HepG2 (cell line): ENCODE results near the gene CD244. TPM values are rescaled to one million over a fixed set of nuclear protein-coding genes. Genes with fewer than 3 reads are reported as not detected.

Source experiments
- ATAC-seq: fragments of 200-7000 bp; cut with Tn5 transposase; 3 replicates; pipeline ENCODE4 v1.9.1; 2020; ENCODE audit warnings: mild to moderate bottlenecking, moderate library complexity
- BruUV-seq: library from RNA; stranded (reverse); fragments of 400-500 nt; replicated peaks from 2 replicates; lab custom pipeline; 2021; lab: Mats Ljungman, UMichigan
- CTCF ChIA-PET: fragments of 300-600 bp; formaldehyde crosslinking; extraction: SDS; loops from one replicate; lab custom pipeline; 2021; ENCODE audit warnings: low total read pairs, inconsistent platforms, low intra/inter-chr PET ratio; lab: Yijun Ruan, JAX
- POLR2A ChIA-PET: fragments of 350-600 bp; sonication (Branson Sonifier 250); formaldehyde crosslinking; loops from one replicate; lab custom pipeline; 2020; ENCODE audit warnings: antibody characterized with exemption, inconsistent platforms; lab: Yijun Ruan, JAX
- DNase-seq: peaks from one replicate; pipeline ENCODE4 v3.0.0-alpha.2; 2015; ENCODE audit warnings: low spot score
- FAIRE-seq: peaks from 3 replicates; lab custom pipeline; 2011; peaks lifted over from hg19 to GRCh38; lab: Jason Lieb, UNC
- H2AFZ ChIP-seq: one replicate; pipeline ENCODE4 v1.6.1; 2011; ENCODE audit warnings: low read length, inconsistent platforms
- H3K27ac ChIP-seq: fragments of 300-600 bp; 3 replicates; pipeline ENCODE4 v1.8.0; 2011; ENCODE audit warnings: mixed run types, mild to moderate bottlenecking, mixed read lengths, low read length, inconsistent platforms; ENCODE audit not compliant: insufficient read depth; ENCODE audit errors: extremely low read length
- H3K27me3 ChIP-seq, 2 experiments: fragments of 200-600 bp in 1 of 2; 2 replicates in 1 of 2; 3 replicates in 1 of 2; pipeline versions ENCODE4 v1.6.0 to v1.8.0; 2011; ENCODE audit warnings: low read length in 2 of 2, mild to moderate bottlenecking in 2 of 2, moderate library complexity in 2 of 2, inconsistent platforms in 1 of 2; ENCODE audit not compliant: insufficient read depth in 2 of 2, control insufficient read depth in 1 of 2
- H3K36me3 ChIP-seq, 2 experiments: fragments of 200-600 bp in 1 of 2; replicated peaks in 1 of 2; 2 replicates in 1 of 2; 3 replicates in 1 of 2; pipeline versions ENCODE4 v1.5.1 to v1.8.0; 2011; ENCODE audit warnings: low read length in 2 of 2, inconsistent platforms in 1 of 2; ENCODE audit not compliant: insufficient read depth in 2 of 2, control insufficient read depth in 1 of 2
- H3K4me1 ChIP-seq: 2 replicates; pipeline ENCODE4 v1.5.1; 2012; ENCODE audit warnings: low read length, inconsistent platforms; ENCODE audit not compliant: insufficient read depth
- H3K4me2 ChIP-seq: 2 replicates; pipeline ENCODE4 v1.6.0; 2011; ENCODE audit warnings: low read depth, low read length, inconsistent platforms
- H3K4me3 ChIP-seq, 3 experiments: fragments of 200-600 bp in 1 of 3; sonication (generic), shearing (Covaris generic) in 1 of 3; replicated peaks in 1 of 3; 2 replicates each; pipeline ENCODE4 v1.5.1; 2011 to 2016; ENCODE audit warnings: low read length in 3 of 3, inconsistent platforms in 2 of 3, low read depth in 2 of 3, mild to moderate bottlenecking in 2 of 3, control low read depth in 1 of 3, mixed read lengths in 1 of 3; ENCODE audit not compliant: insufficient read depth in 1 of 3
- H3K79me2 ChIP-seq: one replicate; pipeline ENCODE4 v1.6.1; 2011; ENCODE audit warnings: low read length, inconsistent platforms; ENCODE audit not compliant: insufficient read depth
- H3K9ac ChIP-seq: 2 replicates; pipeline ENCODE4 v1.6.0; 2011; ENCODE audit warnings: mild to moderate bottlenecking, low read depth, low read length, inconsistent platforms; ENCODE audit not compliant: insufficient read depth
- H3K9me3 ChIP-seq: 2 replicates; pipeline ENCODE4 v1.5.1; 2012; ENCODE audit warnings: mild to moderate bottlenecking, low read length
- H4K20me1 ChIP-seq: 2 replicates; pipeline ENCODE4 v1.6.0; 2011; ENCODE audit warnings: inconsistent platforms, mild to moderate bottlenecking, low read length, moderate library complexity; ENCODE audit not compliant: insufficient read depth
- CBX5 ChIP-seq: sonication (generic); formaldehyde crosslinking; IDR thresholded peaks from 2 replicates; pipeline ENCODE4 v1.4.0; 2020; ENCODE audit warnings: missing genetic modification reagents, borderline replicate concordance
- MYNN ChIP-seq: sonication (generic); formaldehyde crosslinking; IDR thresholded peaks from 2 replicates; pipeline ENCODE4 v1.4.0; 2020; ENCODE audit warnings: mild to moderate bottlenecking, low read depth, missing genetic modification reagents
- NR2F1 ChIP-seq, 2 experiments: fragments of 450-650 bp in 1 of 2; formaldehyde crosslinking in 1 of 2; IDR thresholded peaks; 2 replicates each; pipeline versions ENCODE4 v1.5.0 to v1.6.1; 2016 to 2020; ENCODE audit warnings: mild to moderate bottlenecking in 1 of 2, missing compliant biosample characterization in 1 of 2, missing genetic modification reagents in 1 of 2, moderate library complexity in 1 of 2
- SIN3A ChIP-seq: IDR thresholded peaks from 2 replicates; pipeline ENCODE4 v1.6.1; 2011; ENCODE audit warnings: low read depth, mild to moderate bottlenecking, control low read depth, low read length, borderline replicate concordance
- STAT5B ChIP-seq: sonication (generic); formaldehyde crosslinking; IDR thresholded peaks from 2 replicates; pipeline ENCODE4 v1.4.0; 2020; ENCODE audit warnings: missing genetic modification reagents
- TBL1XR1 ChIP-seq: fragments of 150-350 bp; IDR thresholded peaks from 2 replicates; pipeline ENCODE4 v1.6.1; 2014; ENCODE audit warnings: borderline replicate concordance, low read length; ENCODE audit not compliant: partially characterized antibody
- YEATS2 ChIP-seq: sonication (generic); formaldehyde crosslinking; IDR thresholded peaks from 2 replicates; pipeline ENCODE4 v1.4.0; 2020; ENCODE audit warnings: missing genetic modification reagents, borderline replicate concordance
- ZBTB7B ChIP-seq: sonication (generic); formaldehyde crosslinking; IDR thresholded peaks from 2 replicates; pipeline ENCODE4 v1.4.0; 2020; ENCODE audit warnings: missing genetic modification reagents
- ZIK1 ChIP-seq: sonication (generic); formaldehyde crosslinking; IDR thresholded peaks from 2 replicates; pipeline ENCODE4 v1.5.0; 2020; ENCODE audit warnings: mild to moderate bottlenecking, low read depth, missing genetic modification reagents, borderline replicate concordance
- ZNF562 ChIP-seq: sonication (generic); formaldehyde crosslinking; IDR thresholded peaks from 2 replicates; pipeline ENCODE4 v1.8.0; 2022; ENCODE audit warnings: missing genetic modification reagents, borderline replicate concordance
- ZNF570 ChIP-seq: sonication (generic); formaldehyde crosslinking; IDR thresholded peaks from 2 replicates; pipeline ENCODE4 v1.4.0; 2020; ENCODE audit warnings: mild to moderate bottlenecking, missing genetic modification reagents, borderline replicate concordance
- ZNF607 ChIP-seq: sonication (generic); formaldehyde crosslinking; IDR thresholded peaks from 2 replicates; pipeline ENCODE4 v1.5.1; 2020; ENCODE audit warnings: missing genetic modification reagents, mild to moderate bottlenecking, borderline replicate concordance
- ZNF619 ChIP-seq: sonication (generic); formaldehyde crosslinking; IDR thresholded peaks from 2 replicates; pipeline ENCODE4 v1.4.0; 2020; ENCODE audit warnings: mild to moderate bottlenecking, missing genetic modification reagents
- ZNF720 ChIP-seq: sonication (generic); formaldehyde crosslinking; IDR thresholded peaks from 2 replicates; pipeline ENCODE4 v1.4.0; 2020; ENCODE audit warnings: missing genetic modification reagents
- WGBS: methylation state at CpG from one replicate; pipeline ENCODE4 v1.1.6; 2017; ENCODE audit warnings: low lambda C conversion rate; 5-methylcytosine and 5-hydroxymethylcytosine counted together
- in situ Hi-C: cut with HindIII; loops from 2 replicates; pipeline ENCODE4 v1.10.0; 2017; ENCODE audit warnings: low pct_unique_long_range_greater_than_20kb; ENCODE audit not compliant: extremely low pct_ligation_motif_present
- intact Hi-C: fragments of 100-400 bp; cut with micrococcal nuclease; formaldehyde crosslinking; loops from one replicate; pipeline ENCODE4 v1.10.0; 2022; ENCODE audit not compliant: unreplicated experiment
- polyA plus RNA-seq, 8 experiments: library from polyadenylated mRNA; depleted of rRNA in 3 of 8; stranded (reverse) in 7 of 8; unstranded in 1 of 8; fragments of >200 nt; fragmentation: Illumina TruSeq in 4 of 8; extraction: Trizol in 4 of 8; gene quantifications; 2 replicates each; pipeline versions ENCODE4 v1.2.1 to v1.2.3, GENCODE V29; 2011 to 2016; ENCODE audit warnings: low read depth in 4 of 8, missing spikeins in 1 of 8, mixed read lengths in 1 of 8; ENCODE audit not compliant: insufficient read depth in 1 of 8
- total RNA-seq, 5 experiments: library from RNA; depleted of rRNA; stranded (reverse); fragments of >200 nt; fragmentation: Illumina TruSeq; extraction: Trizol; gene quantifications; 2 replicates each; pipeline ENCODE4 v1.2.3, GENCODE V29; 2016; ENCODE audit warnings: low read depth in 1 of 5
- TF ChIP-seq, protein P1 (sequence below): sonication (generic); formaldehyde crosslinking; IDR thresholded peaks from 2 replicates; pipeline ENCODE4 v1.5.0; 2020; ENCODE audit warnings: mild to moderate bottlenecking, missing genetic modification reagents
- TF ChIP-seq, protein P2 (sequence below): sonication (generic); formaldehyde crosslinking; conservative IDR thresholded peaks from 2 replicates; pipeline ENCODE4 v1.4.0; 2020; ENCODE audit warnings: missing genetic modification reagents
- TF ChIP-seq, protein P3 (sequence below): sonication (generic); formaldehyde crosslinking; IDR thresholded peaks from 2 replicates; pipeline ENCODE4 v1.8.0; 2022; ENCODE audit warnings: low read depth, missing genetic modification reagents
- TF ChIP-seq, protein P4 (sequence below): IDR thresholded peaks from 2 replicates; pipeline ENCODE4 v1.6.1; 2016; ENCODE audit warnings: missing compliant biosample characterization, missing genetic modification reagents, borderline replicate concordance

The CD244 gene
- total and polyA plus RNA-seq, 2 of the 13 experiments (the other 11 are each of a cell fraction or from before 2014, with no cell fraction given) = 0.09 TPM; not detected in 1

DNA sequence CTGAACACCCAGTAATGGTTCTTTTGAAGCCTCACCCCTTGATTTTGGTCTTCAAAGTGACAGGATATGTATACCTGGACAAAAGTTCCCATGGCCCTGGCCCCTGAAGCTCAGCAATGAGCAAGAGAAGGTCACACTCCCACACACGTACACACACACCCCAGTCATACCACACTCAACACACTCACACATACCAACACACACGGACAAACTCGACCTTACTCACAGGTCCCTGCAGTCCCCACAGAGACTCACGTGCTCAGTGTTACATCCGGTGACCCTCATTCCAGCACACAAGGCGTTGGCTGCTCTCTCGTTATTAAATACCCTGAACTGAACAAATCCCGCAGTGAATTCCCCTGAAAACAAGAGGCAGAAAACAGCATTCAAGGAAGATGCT, 16.4 kb upstream of the CD244 start:
- no peak overlapping the region for H3K4me3 ChIP-seq
- no peaks in the 10 kb centered on the region; a peak in 1 of 5 replicates for H3K27me3 ChIP-seq
- ChIA-PET POLR2A (no interaction called here), CTCF (no interaction called here)
- no peaks in the 10 kb centered on the region for H3K36me3 ChIP-seq
- FAIRE-seq (no peak), DNase-seq (no peak), ATAC-seq (no peak)
- H3K4me2 ChIP-seq = no peak overlapping the region
- H3K27ac ChIP-seq = no peak overlapping the region
- H3K4me1 ChIP-seq = no peaks in the 10 kb centered on the region
- intact Hi-C loops (no loop called here), in situ Hi-C loops (no loop called here)
- no peak overlapping the region for H2AFZ ChIP-seq
- H3K9me3 ChIP-seq = no peaks in the 10 kb centered on the region
- 28% methylated on average over 8 of the region's 8 CpGs for WGBS
- BruUV-seq = no TSS peak
- no peaks in the 10 kb centered on the region for H3K79me2 ChIP-seq
- H4K20me1 ChIP-seq = no peaks in the 10 kb centered on the region
- no peak overlapping the region for H3K9ac ChIP-seq
- TF ChIP-seq ZNF607 (CRISPR knock-in tag) (no peak), ZNF562 (no peak), SIN3A (no peak), ZBTB7B (CRISPR knock-in tag) (no peak), ZNF619 (CRISPR knock-in tag) (no peak), NR2F1 (CRISPR knock-in tag; IDR thresholded peaks at IDR 0.05) (no peak), ZNF570 (CRISPR knock-in tag) (no peak), STAT5B (no peak), MYNN (CRISPR knock-in tag) (no peak), CBX5 (CRISPR knock-in tag) (no peak), TBL1XR1 (no peak), ZIK1 (CRISPR knock-in tag) (no peak), ZNF720 (no peak), YEATS2 (no peak)
- TF ChIP-seq, protein P1, sequence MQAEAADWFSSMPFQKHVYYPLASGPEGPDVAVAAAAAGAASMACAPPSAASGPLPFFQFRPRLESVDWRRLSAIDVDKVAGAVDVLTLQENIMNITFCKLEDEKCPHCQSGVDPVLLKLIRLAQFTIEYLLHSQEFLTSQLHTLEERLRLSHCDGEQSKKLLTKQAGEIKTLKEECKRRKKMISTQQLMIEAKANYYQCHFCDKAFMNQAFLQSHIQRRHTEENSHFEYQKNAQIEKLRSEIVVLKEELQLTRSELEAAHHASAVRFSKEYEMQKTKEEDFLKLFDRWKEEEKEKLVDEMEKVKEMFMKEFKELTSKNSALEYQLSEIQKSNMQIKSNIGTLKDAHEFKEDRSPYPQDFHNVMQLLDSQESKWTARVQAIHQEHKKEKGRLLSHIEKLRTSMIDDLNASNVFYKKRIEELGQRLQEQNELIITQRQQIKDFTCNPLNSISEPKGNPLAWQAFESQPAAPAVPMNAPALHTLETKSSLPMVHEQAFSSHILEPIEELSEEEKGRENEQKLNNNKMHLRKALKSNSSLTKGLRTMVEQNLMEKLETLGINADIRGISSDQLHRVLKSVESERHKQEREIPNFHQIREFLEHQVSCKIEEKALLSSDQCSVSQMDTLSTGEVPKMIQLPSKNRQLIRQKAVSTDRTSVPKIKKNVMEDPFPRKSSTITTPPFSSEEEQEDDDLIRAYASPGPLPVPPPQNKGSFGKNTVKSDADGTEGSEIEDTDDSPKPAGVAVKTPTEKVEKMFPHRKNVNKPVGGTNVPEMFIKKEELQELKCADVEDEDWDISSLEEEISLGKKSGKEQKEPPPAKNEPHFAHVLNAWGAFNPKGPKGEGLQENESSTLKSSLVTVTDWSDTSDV (CRISPR knock-in tag) = no peak
- TF ChIP-seq, protein P2, sequence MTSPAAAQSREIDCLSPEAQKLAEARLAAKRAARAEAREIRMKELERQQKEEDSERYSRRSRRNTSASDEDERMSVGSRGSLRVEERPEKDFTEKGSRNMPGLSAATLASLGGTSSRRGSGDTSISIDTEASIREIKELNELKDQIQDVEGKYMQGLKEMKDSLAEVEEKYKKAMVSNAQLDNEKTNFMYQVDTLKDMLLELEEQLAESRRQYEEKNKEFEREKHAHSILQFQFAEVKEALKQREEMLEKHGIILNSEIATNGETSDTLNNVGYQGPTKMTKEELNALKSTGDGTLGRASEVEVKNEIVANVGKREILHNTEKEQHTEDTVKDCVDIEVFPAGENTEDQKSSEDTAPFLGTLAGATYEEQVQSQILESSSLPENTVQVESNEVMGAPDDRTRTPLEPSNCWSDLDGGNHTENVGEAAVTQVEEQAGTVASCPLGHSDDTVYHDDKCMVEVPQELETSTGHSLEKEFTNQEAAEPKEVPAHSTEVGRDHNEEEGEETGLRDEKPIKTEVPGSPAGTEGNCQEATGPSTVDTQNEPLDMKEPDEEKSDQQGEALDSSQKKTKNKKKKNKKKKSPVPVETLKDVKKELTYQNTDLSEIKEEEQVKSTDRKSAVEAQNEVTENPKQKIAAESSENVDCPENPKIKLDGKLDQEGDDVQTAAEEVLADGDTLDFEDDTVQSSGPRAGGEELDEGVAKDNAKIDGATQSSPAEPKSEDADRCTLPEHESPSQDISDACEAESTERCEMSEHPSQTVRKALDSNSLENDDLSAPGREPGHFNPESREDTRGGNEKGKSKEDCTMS (CRISPR knock-in tag) = no peak
- TF ChIP-seq, protein P3, sequence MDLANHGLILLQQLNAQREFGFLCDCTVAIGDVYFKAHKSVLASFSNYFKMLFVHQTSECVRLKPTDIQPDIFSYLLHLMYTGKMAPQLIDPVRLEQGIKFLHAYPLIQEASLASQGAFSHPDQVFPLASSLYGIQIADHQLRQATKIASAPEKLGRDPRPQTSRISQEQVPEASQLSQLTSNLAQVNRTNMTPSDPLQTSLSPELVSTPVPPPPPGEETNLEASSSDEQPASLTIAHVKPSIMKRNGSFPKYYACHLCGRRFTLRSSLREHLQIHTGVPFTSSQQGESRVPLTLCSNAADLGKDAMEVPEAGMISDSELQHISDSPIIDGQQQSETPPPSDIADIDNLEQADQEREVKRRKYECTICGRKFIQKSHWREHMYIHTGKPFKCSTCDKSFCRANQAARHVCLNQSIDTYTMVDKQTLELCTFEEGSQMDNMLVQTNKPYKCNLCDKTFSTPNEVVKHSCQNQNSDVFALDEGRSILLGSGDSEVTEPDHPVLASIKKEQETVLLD = no peak
- TF ChIP-seq, protein P4, sequence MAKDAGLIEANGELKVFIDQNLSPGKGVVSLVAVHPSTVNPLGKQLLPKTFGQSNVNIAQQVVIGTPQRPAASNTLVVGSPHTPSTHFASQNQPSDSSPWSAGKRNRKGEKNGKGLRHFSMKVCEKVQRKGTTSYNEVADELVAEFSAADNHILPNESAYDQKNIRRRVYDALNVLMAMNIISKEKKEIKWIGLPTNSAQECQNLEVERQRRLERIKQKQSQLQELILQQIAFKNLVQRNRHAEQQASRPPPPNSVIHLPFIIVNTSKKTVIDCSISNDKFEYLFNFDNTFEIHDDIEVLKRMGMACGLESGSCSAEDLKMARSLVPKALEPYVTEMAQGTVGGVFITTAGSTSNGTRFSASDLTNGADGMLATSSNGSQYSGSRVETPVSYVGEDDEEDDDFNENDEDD (CRISPR knock-in tag) = no peak
